H1 (cell line): ENCODE data around the gene GNB5. TPM values are rescaled to one million over a fixed set of nuclear protein-coding genes. Genes with fewer than 3 reads are reported as not detected.

ENCODE experiments used
- CTCF ChIA-PET: fragments of 300-600 bp; sonication (Branson Sonifier 250); formaldehyde crosslinking; loops from one replicate; lab custom pipeline; 2021; ENCODE audit not compliant: partially characterized antibody; lab: Charles Lee
- POLR2A ChIA-PET: fragments of 300-600 bp; sonication (Branson Sonifier 250); formaldehyde crosslinking; loops from one replicate; lab custom pipeline; 2021; ENCODE audit warnings: inconsistent platforms; ENCODE audit not compliant: partially characterized antibody; lab: Charles Lee
- DNase-seq, 2 experiments: peaks; one replicate each; pipeline versions ENCODE4 v3.0.0 to v3.0.0-alpha.2; 2010 to 2022; ENCODE audit warnings: low spot score in 2 of 2, low read depth in 1 of 2, mixed read lengths in 1 of 2
- FAIRE-seq: peaks from 2 replicates; lab custom pipeline; 2011; peaks lifted over from hg19 to GRCh38; lab: Jason Lieb, UNC
- H2AFZ ChIP-seq: 2 replicates; pipeline ENCODE4 v1.8.1; 2012; ENCODE audit warnings: low read length, inconsistent platforms
- H2AK5ac ChIP-seq: 2 replicates; pipeline ENCODE4 v1.6.1; 2013; ENCODE audit warnings: low read depth, low read length
- H2BK120ac ChIP-seq: replicated peaks from 2 replicates; pipeline ENCODE3; 2013; ENCODE audit warnings: low read depth, low read length, inconsistent platforms
- H2BK12ac ChIP-seq: 2 replicates; pipeline ENCODE4 v1.6.1; 2013; ENCODE audit warnings: low read depth, low read length
- H2BK15ac ChIP-seq: 2 replicates; pipeline ENCODE4 v1.6.1; 2013; ENCODE audit warnings: low read length
- H2BK20ac ChIP-seq: 2 replicates; pipeline ENCODE4 v1.6.1; 2013; ENCODE audit warnings: low read length
- H2BK5ac ChIP-seq: 2 replicates; pipeline ENCODE4 v1.6.1; 2013; ENCODE audit warnings: low read depth, low read length
- H3K14ac ChIP-seq: 2 replicates; pipeline ENCODE4 v1.6.1; 2013; ENCODE audit warnings: inconsistent platforms; ENCODE audit not compliant: insufficient read length
- H3K18ac ChIP-seq: 2 replicates; pipeline ENCODE4 v1.6.1; 2013; ENCODE audit warnings: low read length; ENCODE audit errors: extremely low read depth
- H3K23ac ChIP-seq: 2 replicates; pipeline ENCODE4 v1.6.1; 2013; ENCODE audit warnings: inconsistent platforms; ENCODE audit not compliant: insufficient read length
- H3K23me2 ChIP-seq: 2 replicates; pipeline ENCODE4 v1.6.1; 2013; ENCODE audit warnings: low read depth, low read length
- H3K27ac ChIP-seq: 2 replicates; pipeline ENCODE4 v1.6.1; 2011; ENCODE audit warnings: low read depth, low read length, inconsistent platforms
- H3K27me3 ChIP-seq, 4 experiments: replicated peaks in 1 of 4; 1 replicate in 1 of 4; 2 replicates in 3 of 4; pipeline versions ENCODE4 v1.6.1 to v1.8.1; 2011 to 2013; ENCODE audit warnings: low read length in 3 of 4, mild to moderate bottlenecking in 3 of 4, inconsistent platforms in 2 of 4, mixed read lengths in 2 of 4, moderate library complexity in 1 of 4; ENCODE audit not compliant: control insufficient read depth in 3 of 4, insufficient read depth in 3 of 4; ENCODE audit errors: extremely low read depth in 1 of 4
- H3K36me3 ChIP-seq, 4 experiments: 2 replicates each; pipeline versions ENCODE4 v1.6.1 to v1.8.1; 2011 to 2013; ENCODE audit warnings: mild to moderate bottlenecking in 4 of 4, low read length in 3 of 4, moderate library complexity in 2 of 4, control low read depth in 1 of 4, inconsistent platforms in 1 of 4; ENCODE audit not compliant: insufficient read depth in 4 of 4, control insufficient read depth in 2 of 4
- H3K4ac ChIP-seq: replicated peaks from 2 replicates; pipeline ENCODE3; 2013; ENCODE audit warnings: low read length, low read depth, mixed read lengths, inconsistent platforms; ENCODE audit not compliant: insufficient read length
- H3K4me1 ChIP-seq, 4 experiments: replicated peaks in 1 of 4; 1 replicate in 1 of 4; 2 replicates in 3 of 4; pipeline versions ENCODE4 v1.6.1 to v1.8.1; 2011 to 2013; ENCODE audit warnings: low read length in 3 of 4, inconsistent platforms in 2 of 4, mixed read lengths in 1 of 4; ENCODE audit not compliant: insufficient read depth in 4 of 4, control insufficient read depth in 3 of 4
- H3K4me2 ChIP-seq, 2 experiments: 2 replicates each; pipeline versions ENCODE4 v1.6.1 to v1.8.1; 2011 to 2013; ENCODE audit warnings: low read depth in 2 of 2, low read length in 2 of 2, control low read depth in 1 of 2, inconsistent platforms in 1 of 2, mild to moderate bottlenecking in 1 of 2; ENCODE audit not compliant: insufficient read depth in 1 of 2
- H3K4me3 ChIP-seq, 4 experiments: fragments of 200-600, 300-600 bp in 1 of 4; sonication (generic), shearing (Covaris generic), sonication (Bioruptor Twin) in 1 of 4; 2 replicates each; pipeline versions ENCODE4 v1.5.1 to v1.8.1; 2011 to 2016; ENCODE audit warnings: low read length in 4 of 4, low read depth in 3 of 4, control low read depth in 2 of 4, inconsistent platforms in 2 of 4, mild to moderate bottlenecking in 2 of 4, mixed read lengths in 1 of 4, moderate library complexity in 1 of 4; ENCODE audit not compliant: insufficient read depth in 2 of 4; ENCODE audit errors: extremely low read depth in 1 of 4
- H3K56ac ChIP-seq: replicated peaks from 2 replicates; pipeline ENCODE3; 2013; ENCODE audit warnings: low read depth, mild to moderate bottlenecking, mixed read lengths, low read length, inconsistent platforms; ENCODE audit not compliant: insufficient read length
- H3K79me1 ChIP-seq: 2 replicates; pipeline ENCODE4 v1.6.1; 2013; ENCODE audit warnings: low read depth, low read length, control low read depth
- H3K79me2 ChIP-seq, 2 experiments: 2 replicates each; pipeline versions ENCODE4 v1.6.1 to v1.8.1; 2012 to 2013; ENCODE audit warnings: low read length in 2 of 2, mild to moderate bottlenecking in 2 of 2, inconsistent platforms in 1 of 2; ENCODE audit not compliant: insufficient read depth in 2 of 2, control insufficient read depth in 1 of 2
- H3K9ac ChIP-seq, 4 experiments: replicated peaks in 1 of 4; 1 replicate in 1 of 4; 2 replicates in 3 of 4; pipeline versions ENCODE4 v1.6.1 to v1.8.1; 2011 to 2013; ENCODE audit warnings: low read depth in 3 of 4, low read length in 3 of 4, control low read depth in 2 of 4, mild to moderate bottlenecking in 2 of 4, moderate library complexity in 2 of 4, inconsistent platforms in 1 of 4; ENCODE audit errors: extremely low read depth in 1 of 4
- H3K9me3 ChIP-seq, 2 experiments: 2 replicates each; pipeline versions ENCODE4 v1.6.1 to v1.8.1; 2012 to 2013; ENCODE audit warnings: mild to moderate bottlenecking in 2 of 2, moderate library complexity in 2 of 2, control low read depth in 1 of 2, inconsistent platforms in 1 of 2, low read depth in 1 of 2, low read length in 1 of 2, mixed read lengths in 1 of 2; ENCODE audit not compliant: insufficient read depth in 2 of 2
- H4K20me1 ChIP-seq, 2 experiments: replicated peaks in 1 of 2; 2 replicates each; pipeline versions ENCODE3 to v1.8.1; 2011 to 2013; ENCODE audit warnings: inconsistent platforms in 2 of 2, low read length in 2 of 2, mild to moderate bottlenecking in 1 of 2; ENCODE audit not compliant: insufficient read depth in 2 of 2, control insufficient read depth in 1 of 2
- H4K5ac ChIP-seq: 2 replicates; pipeline ENCODE4 v1.6.1; 2013; ENCODE audit warnings: low read length, low read depth, mixed read lengths, inconsistent platforms; ENCODE audit not compliant: insufficient read length
- H4K8ac ChIP-seq: 2 replicates; pipeline ENCODE4 v1.8.0; 2013; ENCODE audit warnings: mild to moderate bottlenecking, moderate library complexity, low read length, inconsistent platforms; ENCODE audit not compliant: insufficient read depth; ENCODE audit errors: extremely low read depth
- H4K91ac ChIP-seq: replicated peaks from 2 replicates; pipeline ENCODE3; 2013; ENCODE audit warnings: low read length, mixed read lengths, inconsistent platforms; ENCODE audit not compliant: insufficient read length
- CBX8 ChIP-seq: fragments of 300-800, 300-1000 bp; sonication (generic); IDR thresholded peaks from 2 replicates; pipeline ENCODE4 v1.7.1; 2016; ENCODE audit warnings: low read depth, low read length, borderline replicate concordance
- CHD1 ChIP-seq: IDR thresholded peaks from 2 replicates; pipeline ENCODE4 v1.6.1; 2012; ENCODE audit warnings: low read depth, low read length, improper control_type of control experiment
- FOSL1 ChIP-seq: IDR thresholded peaks from 2 replicates; pipeline ENCODE4 v1.6.1; 2011; ENCODE audit warnings: mild to moderate bottlenecking, low read depth, low read length, moderate library complexity; ENCODE audit not compliant: insufficient read depth
- RXRA ChIP-seq: IDR thresholded peaks from 2 replicates; pipeline ENCODE4 v1.6.1; 2011; ENCODE audit warnings: low read depth, mild to moderate bottlenecking, low read length, moderate library complexity; ENCODE audit not compliant: insufficient read depth
- WGBS, 2 experiments: shearing (Covaris generic) in 1 of 2; methylation state at CpG; one replicate each; pipeline versions ENCODE4 v1.1.6 to v1.1.7; 2013 to 2015; ENCODE audit warnings: low lambda C conversion rate in 2 of 2, mixed read lengths in 2 of 2, inconsistent platforms in 1 of 2, low coverage in 1 of 2, missing lambda C conversion rate in 1 of 2; ENCODE audit not compliant: insufficient replicate concordance in 2 of 2, insufficient coverage in 1 of 2, insufficient read length in 1 of 2; ENCODE audit errors: extremely low coverage in 1 of 2, missing lambda C conversion rate in 1 of 2; 5-methylcytosine and 5-hydroxymethylcytosine counted together
- long read RNA-seq, 2 experiments: library from RNA in 1 of 2; library from capped mRNA in 1 of 2; stranded (forward); transcript quantifications; one replicate each; pipeline ENCODE4 v2.0.0, GENCODE V29; 2021; ENCODE audit warnings: inconsistent platforms in 1 of 2
- polyA minus RNA-seq, 3 experiments: library from RNA; depleted of rRNA, polyadenylated mRNA; stranded (reverse); fragments of >200 nt; gene quantifications; 1 replicate in 2 of 3; 2 replicates in 1 of 3; pipeline ENCODE4 v1.2.3, GENCODE V29; 2011
- polyA plus RNA-seq, 7 experiments: library from polyadenylated mRNA; depleted of rRNA in 3 of 7; stranded (reverse) in 5 of 7; unstranded in 2 of 7; fragments of >200 nt in 5 of 7; fragments of 200-250 nt in 2 of 7; gene quantifications; 1 replicate in 5 of 7; 2 replicates in 1 of 7; 4 replicates in 1 of 7; pipeline versions ENCODE4 v1.2.1 to v1.2.3, GENCODE V29; 2011 to 2013; ENCODE audit warnings: missing spikeins in 2 of 7, mixed read lengths in 2 of 7
- total RNA-seq: library from RNA; stranded (reverse); fragmentation: NEBNext Ultra II Directional; extraction: Animal tissue kit (Norgen Biotek cat#: 25700); gene quantifications from 2 replicates; pipeline ENCODE4 v1.2.1, GENCODE V29; 2021

The GNB5 gene
- total RNA-seq (37.7 and 42.5 TPM in 2 replicates), polyA plus RNA-seq (2011; rRNA removed) (21.7 and 25.2 TPM in 2 replicates), polyA minus RNA-seq (2011; rRNA and poly(A)+ RNA removed) (36.8 and 39.2 TPM in 2 replicates)
- 36.8 TPM for polyA plus RNA-seq (2011; cell fraction: cytosol; rRNA removed)
- 25.2 TPM for polyA plus RNA-seq (2011; cell fraction: nucleus; rRNA removed)
- 32.7 to 36.7 TPM (median 36.1 TPM) in 4 replicates for polyA plus RNA-seq (2012, experiment 1 of 2)
- 20.8 TPM for polyA plus RNA-seq (2012, experiment 2 of 2)
- polyA plus RNA-seq (2013, experiment 1 of 2): 17.1 TPM
- 16.3 TPM for polyA plus RNA-seq (2013, experiment 2 of 2)
- 33.0 TPM for polyA minus RNA-seq (2011; cell fraction: cytosol; rRNA and poly(A)+ RNA removed)
- 34.9 TPM for polyA minus RNA-seq (2011; cell fraction: nucleus; rRNA and poly(A)+ RNA removed)
- long read RNA-seq, experiment 1, transcript GNB5-202 (11 exons, 1,735 nt): major isoform, 5 of 32 reads
- long read RNA-seq, experiment 1, partial matches to known transcripts: 5 of 32 reads
- long read RNA-seq, experiment 1, other reads (novel, unspliced or antisense): 19 of 32 reads
- long read RNA-seq, experiment 2, transcript GNB5-202 (11 exons, 1,735 nt): major isoform, 6 of 18 reads
- long read RNA-seq, experiment 2, partial matches to known transcripts: 3 of 18 reads
- long read RNA-seq, experiment 2, other reads (novel, unspliced or antisense): 6 of 18 reads

GRCh38 chr15:52191207-52191606 lies at the start of gene GNB5:
TSS of gene GNB5 (minus strand) at chr15:52191392. CDS start at chr15:52184676, 6,716 bp downstream.
- H3K23me2 ChIP-seq: no peaks in the 10 kb centered on the region
- no peaks in the 10 kb centered on the region; a peak in 1 of 7 replicates for H3K4me1 ChIP-seq
- H3K23ac ChIP-seq: no peak within 1 kb of the TSS
- H3K27ac ChIP-seq: no peak within 1 kb of the TSS
- H3K14ac ChIP-seq: no peak within 1 kb of the TSS
- H3K4me2 ChIP-seq: no peak within 1 kb of the TSS
- WGBS, 2 experiments: 80% methylated on average over 7 of the region's 7 CpGs; no CpG with 5 or more reads in 1 of the 2 experiments
- no peaks in the 10 kb centered on the region for H4K20me1 ChIP-seq
- FAIRE-seq: no peak
- no peak within 1 kb of the TSS for H3K18ac ChIP-seq
- no peak for TF ChIP-seq CBX8
- no peak for TF ChIP-seq FOSL1
- TF ChIP-seq CHD1: no peak
- TF ChIP-seq RXRA: no peak
- TF ChIP-seq, all 59 proteins: peak for 0
- no peak within 1 kb of the TSS; the same call in 1 of the 2 replicates for H2BK5ac ChIP-seq
- H3K9ac ChIP-seq: no peak within 1 kb of the TSS
- H4K5ac ChIP-seq: no peak within 1 kb of the TSS
- no peak within 1 kb of the TSS for H2BK12ac ChIP-seq
- no peak within 1 kb of the TSS for H3K4ac ChIP-seq
- no peaks in the 10 kb centered on the region for H3K79me2 ChIP-seq
- H3K4me3 ChIP-seq: no peak within 1 kb of the TSS
- H2AFZ ChIP-seq: no peak within 1 kb of the TSS
- DNase-seq: no peak
- H3K56ac ChIP-seq: no peak within 1 kb of the TSS
- no peak within 1 kb of the TSS for H2BK15ac ChIP-seq
- no peaks in the 10 kb centered on the region for H3K79me1 ChIP-seq
- ChIA-PET CTCF (interaction anchor here (0.8 to 13.2 kb wide), 3 partner anchors 9 to 28 kb away, joined by 3 to 189 read pairs (median 4); no protein-coding TSS in a partner anchor), POLR2A (interaction anchor here (1.3 kb wide), 1 partner anchor 17 kb away, joined by 3 read pairs; no protein-coding TSS in a partner anchor)
- H4K91ac ChIP-seq: no peak within 1 kb of the TSS
- H2BK120ac ChIP-seq: no peak within 1 kb of the TSS
- H3K27me3 ChIP-seq: no peaks in the 10 kb centered on the region
- H3K36me3 ChIP-seq: peaks cover 0 to 22% (median 4%) of the 10 kb centered on the region in 4 experiments; a peak in 4 of 8 replicates
- H2AK5ac ChIP-seq: peak within 1 kb of the TSS; percentile 48; the same call in 1 of the 2 replicates
- no peaks in the 10 kb centered on the region for H3K9me3 ChIP-seq
- H4K8ac ChIP-seq: no peak within 1 kb of the TSS
- no peak within 1 kb of the TSS for H2BK20ac ChIP-seq
